Measurements from ENCODE around the gene LRFN4.

LRFN4 gene

DNA sequence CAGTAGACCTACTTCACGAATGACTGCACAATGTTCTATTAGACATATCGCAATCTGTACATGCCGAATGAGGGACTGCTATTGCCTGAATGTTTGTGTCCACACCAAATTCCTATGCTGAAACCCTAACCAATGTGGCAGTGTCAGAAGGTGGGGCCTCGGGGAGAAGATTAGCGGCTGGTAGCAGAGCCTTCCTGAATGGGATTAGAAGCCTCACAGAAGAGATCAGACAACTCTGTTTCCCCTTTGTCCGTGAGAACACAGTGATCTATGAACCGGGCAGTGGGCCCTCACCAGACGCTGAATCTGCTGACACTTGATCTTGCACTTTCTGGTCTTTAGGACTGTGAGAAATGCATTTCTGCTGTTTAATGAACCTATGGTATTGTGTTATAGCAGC is 33.1 kb downstream of the LRFN4 start:
- no peak for DNase-seq (ENCODE audit: low spot score)

GRCh38 chr11:66891851-66892660 is 35.2 kb downstream of the LRFN4 start:
- DNase-seq (ENCODE audit: low spot score): peak; percentile 86

GRCh38 chr11:66892911-66893310 is 36.0 kb downstream of the LRFN4 start:
- DNase-seq (ENCODE audit: low spot score): no peak

- DNase-seq (ENCODE audit: low spot score): no peak
These were observed 37.3 kb downstream of the LRFN4 start for GRCh38 chr11:66894141-66894540.

GRCh38 chr11:66901964-66902390 is 45.1 kb downstream of the LRFN4 start:
- no peak for DNase-seq (ENCODE audit: low spot score)

- DNase-seq (ENCODE audit: low spot score): no peak
These were observed 45.8 kb downstream of the LRFN4 start for GRCh38 chr11:66902486-66903177.

GRCh38 chr11:66904055-66904454 is 47.2 kb downstream of the LRFN4 start:
- no peak for DNase-seq (ENCODE audit: low spot score)

GRCh38 chr11:66904561-66904960 is 47.7 kb downstream of the LRFN4 start:
- no peak for DNase-seq (ENCODE audit: low spot score)

DNA sequence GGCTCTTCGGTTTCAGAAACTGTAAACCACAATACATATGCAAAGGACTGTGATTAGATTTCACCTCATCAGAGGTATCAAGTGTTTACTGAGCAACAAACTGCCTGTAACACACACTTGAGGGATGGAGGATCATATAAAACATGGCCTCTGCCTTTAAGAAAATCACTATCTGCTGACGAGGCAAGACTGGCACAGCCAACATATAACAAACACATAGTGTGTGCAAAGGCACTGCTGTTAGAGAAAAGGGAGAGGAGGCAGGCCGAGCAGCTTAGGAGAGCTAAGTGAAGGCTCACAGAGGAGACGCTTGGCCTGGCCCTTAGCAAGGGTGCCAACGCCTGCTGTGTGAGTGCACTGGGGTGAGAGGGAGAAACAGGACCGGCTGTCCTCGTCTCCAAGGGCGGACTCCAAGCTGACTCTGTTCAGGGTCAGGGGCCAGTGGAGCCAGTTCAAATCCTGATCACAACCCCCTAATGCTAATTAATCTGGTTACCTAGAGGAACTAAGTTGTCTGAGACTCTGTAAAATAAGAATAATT is 48.2 kb downstream of the LRFN4 start:
- no peak for DNase-seq (ENCODE audit: low spot score)

- DNase-seq (ENCODE audit: low spot score): no peak
These were observed 48.8 kb downstream of the LRFN4 start for GRCh38 chr11:66905631-66906030.

DNA sequence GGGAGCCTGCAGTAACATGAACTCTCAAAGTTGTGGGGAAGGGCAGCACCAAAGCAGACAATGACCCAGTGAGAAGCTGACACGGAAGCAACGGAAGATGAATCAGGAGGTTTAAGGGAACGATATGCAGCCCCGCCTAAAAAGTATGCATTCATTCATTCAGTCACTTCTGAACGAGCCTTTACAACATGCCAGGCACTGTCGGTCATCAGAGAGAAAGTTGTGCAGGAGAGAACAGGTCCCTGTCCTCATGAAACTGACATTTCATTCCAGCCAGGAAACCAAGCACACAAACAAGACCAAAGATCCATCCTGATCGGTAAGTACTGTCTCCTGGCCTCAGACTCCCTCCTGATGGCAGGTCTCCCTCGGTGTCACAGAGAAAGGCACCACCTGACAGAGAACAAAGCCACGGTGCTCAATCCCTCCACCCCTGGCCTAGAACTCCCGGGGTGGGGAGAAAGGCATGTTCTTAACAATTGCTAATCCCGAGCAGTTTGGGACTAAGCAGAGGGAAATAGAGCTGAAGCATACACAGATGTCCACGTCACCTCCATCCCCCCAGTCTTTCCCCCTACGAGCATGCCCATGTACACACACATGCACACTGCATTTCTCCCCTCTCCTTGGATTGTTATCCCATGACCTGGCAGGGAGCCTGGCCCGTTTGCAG is 49.3 kb downstream of the LRFN4 start:
- no peak for DNase-seq (ENCODE audit: low spot score)

- no peak for DNase-seq (ENCODE audit: low spot score)
These were observed 51.1 kb downstream of the LRFN4 start for GRCh38 chr11:66907751-66908630.

DNA sequence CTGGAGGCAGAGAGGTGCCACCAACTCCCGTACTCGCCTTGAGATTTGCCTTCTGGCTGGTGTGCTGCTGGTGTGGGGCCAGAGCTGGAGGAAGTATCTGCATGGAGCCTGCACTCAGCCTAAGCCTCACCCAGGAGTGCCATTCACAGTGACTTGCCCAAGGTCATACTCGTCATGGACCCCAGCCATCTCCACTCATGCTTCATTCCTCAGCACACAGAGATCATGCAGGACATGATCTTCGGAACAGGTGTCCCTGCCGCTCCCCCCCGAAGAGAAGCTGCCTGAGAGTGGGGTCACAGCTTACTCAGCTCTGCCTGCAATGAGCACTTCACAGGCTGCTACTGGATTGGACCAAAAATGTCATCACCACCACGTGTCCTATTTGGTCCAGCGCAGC is 52.3 kb downstream of the LRFN4 start:
- no peak for DNase-seq (ENCODE audit: low spot score)

GRCh38 chr11:66910016-66910415 is 53.2 kb downstream of the LRFN4 start:
- no peak for DNase-seq (ENCODE audit: low spot score)

Data from kidney capillary endothelial cell (primary cell).